HepG2 (cell line): ENCODE data around the gene GPR62. TPM values are rescaled to one million over a fixed set of nuclear protein-coding genes. Genes with fewer than 3 reads are reported as not detected.

Source experiments
- ATAC-seq: fragments of 200-7000 bp; cut with Tn5 transposase; 3 replicates; pipeline ENCODE4 v1.9.1; 2020; ENCODE audit warnings: mild to moderate bottlenecking, moderate library complexity
- BruUV-seq: library from RNA; stranded (reverse); fragments of 400-500 nt; replicated peaks from 2 replicates; lab custom pipeline; 2021; lab: Mats Ljungman, UMichigan
- CTCF ChIA-PET: fragments of 300-600 bp; formaldehyde crosslinking; extraction: SDS; loops from one replicate; lab custom pipeline; 2021; ENCODE audit warnings: low total read pairs, inconsistent platforms, low intra/inter-chr PET ratio; lab: Yijun Ruan, JAX
- POLR2A ChIA-PET: fragments of 350-600 bp; sonication (Branson Sonifier 250); formaldehyde crosslinking; loops from one replicate; lab custom pipeline; 2020; ENCODE audit warnings: antibody characterized with exemption, inconsistent platforms; lab: Yijun Ruan, JAX
- DNase-seq: peaks from one replicate; pipeline ENCODE4 v3.0.0-alpha.2; 2015; ENCODE audit warnings: low spot score
- FAIRE-seq: peaks from 3 replicates; lab custom pipeline; 2011; peaks lifted over from hg19 to GRCh38; lab: Jason Lieb, UNC
- H2AFZ ChIP-seq: one replicate; pipeline ENCODE4 v1.6.1; 2011; ENCODE audit warnings: low read length, inconsistent platforms
- H3K27ac ChIP-seq: fragments of 300-600 bp; 3 replicates; pipeline ENCODE4 v1.8.0; 2011; ENCODE audit warnings: mixed run types, mild to moderate bottlenecking, mixed read lengths, low read length, inconsistent platforms; ENCODE audit not compliant: insufficient read depth; ENCODE audit errors: extremely low read length
- H3K27me3 ChIP-seq, 2 experiments: fragments of 200-600 bp in 1 of 2; 2 replicates in 1 of 2; 3 replicates in 1 of 2; pipeline versions ENCODE4 v1.6.0 to v1.8.0; 2011; ENCODE audit warnings: low read length in 2 of 2, mild to moderate bottlenecking in 2 of 2, moderate library complexity in 2 of 2, inconsistent platforms in 1 of 2; ENCODE audit not compliant: insufficient read depth in 2 of 2, control insufficient read depth in 1 of 2
- H3K36me3 ChIP-seq, 2 experiments: fragments of 200-600 bp in 1 of 2; replicated peaks in 1 of 2; 2 replicates in 1 of 2; 3 replicates in 1 of 2; pipeline versions ENCODE4 v1.5.1 to v1.8.0; 2011; ENCODE audit warnings: low read length in 2 of 2, inconsistent platforms in 1 of 2; ENCODE audit not compliant: insufficient read depth in 2 of 2, control insufficient read depth in 1 of 2
- H3K4me1 ChIP-seq: 2 replicates; pipeline ENCODE4 v1.5.1; 2012; ENCODE audit warnings: low read length, inconsistent platforms; ENCODE audit not compliant: insufficient read depth
- H3K4me2 ChIP-seq: 2 replicates; pipeline ENCODE4 v1.6.0; 2011; ENCODE audit warnings: low read depth, low read length, inconsistent platforms
- H3K4me3 ChIP-seq, 3 experiments: fragments of 200-600 bp in 1 of 3; sonication (generic), shearing (Covaris generic) in 1 of 3; replicated peaks in 1 of 3; 2 replicates each; pipeline ENCODE4 v1.5.1; 2011 to 2016; ENCODE audit warnings: low read length in 3 of 3, inconsistent platforms in 2 of 3, low read depth in 2 of 3, mild to moderate bottlenecking in 2 of 3, control low read depth in 1 of 3, mixed read lengths in 1 of 3; ENCODE audit not compliant: insufficient read depth in 1 of 3
- H3K79me2 ChIP-seq: one replicate; pipeline ENCODE4 v1.6.1; 2011; ENCODE audit warnings: low read length, inconsistent platforms; ENCODE audit not compliant: insufficient read depth
- H3K9ac ChIP-seq: 2 replicates; pipeline ENCODE4 v1.6.0; 2011; ENCODE audit warnings: mild to moderate bottlenecking, low read depth, low read length, inconsistent platforms; ENCODE audit not compliant: insufficient read depth
- H3K9me3 ChIP-seq: 2 replicates; pipeline ENCODE4 v1.5.1; 2012; ENCODE audit warnings: mild to moderate bottlenecking, low read length
- H4K20me1 ChIP-seq: 2 replicates; pipeline ENCODE4 v1.6.0; 2011; ENCODE audit warnings: inconsistent platforms, mild to moderate bottlenecking, low read length, moderate library complexity; ENCODE audit not compliant: insufficient read depth
- FOSL2 ChIP-seq: sonication (generic); formaldehyde crosslinking; IDR thresholded peaks from 2 replicates; pipeline ENCODE4 v1.4.0; 2020; ENCODE audit warnings: missing genetic modification reagents
- HNF1B ChIP-seq: sonication (generic); formaldehyde crosslinking; IDR thresholded peaks from 2 replicates; pipeline ENCODE4 v1.5.1; 2020; ENCODE audit warnings: mild to moderate bottlenecking, moderate library complexity, missing genetic modification reagents
- LCORL ChIP-seq, 2 experiments: fragments of 450-650 bp in 1 of 2; sonication (generic) in 1 of 2; formaldehyde crosslinking in 1 of 2; IDR thresholded peaks; 2 replicates each; pipeline versions ENCODE4 v1.5.0 to v1.6.1; 2017 to 2020; ENCODE audit warnings: antibody characterized with exemption in 1 of 2, missing genetic modification reagents in 1 of 2
- MAX ChIP-seq: IDR thresholded peaks from 2 replicates; pipeline ENCODE4 v1.6.1; 2012; ENCODE audit warnings: inconsistent platforms
- ZBTB46 ChIP-seq: sonication (generic); formaldehyde crosslinking; IDR thresholded peaks from 2 replicates; pipeline ENCODE4 v1.4.0; 2020; ENCODE audit warnings: mild to moderate bottlenecking, missing genetic modification reagents, borderline replicate concordance
- ZMYM2 ChIP-seq: sonication (generic); formaldehyde crosslinking; IDR thresholded peaks from 2 replicates; pipeline ENCODE4 v1.8.0; 2022; ENCODE audit warnings: mild to moderate bottlenecking, missing genetic modification reagents
- ZNF468 ChIP-seq: sonication (generic); formaldehyde crosslinking; IDR thresholded peaks from 2 replicates; pipeline ENCODE4 v1.8.0; 2022; ENCODE audit warnings: mild to moderate bottlenecking, moderate library complexity, missing genetic modification reagents
- ZNF850 ChIP-seq: sonication (generic); formaldehyde crosslinking; conservative IDR thresholded peaks from 2 replicates; pipeline ENCODE4 v1.9.0; 2021; ENCODE audit warnings: mild to moderate bottlenecking, missing genetic modification reagents
- WGBS: methylation state at CpG from one replicate; pipeline ENCODE4 v1.1.6; 2017; ENCODE audit warnings: low lambda C conversion rate; 5-methylcytosine and 5-hydroxymethylcytosine counted together
- in situ Hi-C: cut with HindIII; loops from 2 replicates; pipeline ENCODE4 v1.10.0; 2017; ENCODE audit warnings: low pct_unique_long_range_greater_than_20kb; ENCODE audit not compliant: extremely low pct_ligation_motif_present
- intact Hi-C: fragments of 100-400 bp; cut with micrococcal nuclease; formaldehyde crosslinking; loops from one replicate; pipeline ENCODE4 v1.10.0; 2022; ENCODE audit not compliant: unreplicated experiment
- polyA plus RNA-seq, 8 experiments: library from polyadenylated mRNA; depleted of rRNA in 3 of 8; stranded (reverse) in 7 of 8; unstranded in 1 of 8; fragments of >200 nt; fragmentation: Illumina TruSeq in 4 of 8; extraction: Trizol in 4 of 8; gene quantifications; 2 replicates each; pipeline versions ENCODE4 v1.2.1 to v1.2.3, GENCODE V29; 2011 to 2016; ENCODE audit warnings: low read depth in 4 of 8, missing spikeins in 1 of 8, mixed read lengths in 1 of 8; ENCODE audit not compliant: insufficient read depth in 1 of 8
- total RNA-seq, 5 experiments: library from RNA; depleted of rRNA; stranded (reverse); fragments of >200 nt; fragmentation: Illumina TruSeq; extraction: Trizol; gene quantifications; 2 replicates each; pipeline ENCODE4 v1.2.3, GENCODE V29; 2016; ENCODE audit warnings: low read depth in 1 of 5
- TF ChIP-seq, protein P1 (sequence below): sonication (generic); formaldehyde crosslinking; IDR thresholded peaks from 2 replicates; pipeline ENCODE4 v1.4.0; 2020; ENCODE audit warnings: missing genetic modification reagents

GPR62 gene
- total and polyA plus RNA-seq, 2 of the 13 experiments (the other 11 are each of a cell fraction or from before 2014, with no cell fraction given), result not detected

- Histone ChIP-seq H3K79me2 (no peaks in the 10 kb centered on the region), H4K20me1 (no peaks in the 10 kb centered on the region), H3K4me3 (no peak overlapping the region), H3K27me3 (peaks cover 0 to 45% of the 10 kb centered on the region in 2 experiments; a peak in 3 of 5 replicates), H2AFZ (no peak overlapping the region), H3K4me1 (peaks cover 47% of the 10 kb centered on the region), H3K36me3 (no peaks in the 10 kb centered on the region), H3K27ac (no peak overlapping the region), H3K9ac (no peak overlapping the region), H3K4me2 (no peak overlapping the region), H3K9me3 (no peaks in the 10 kb centered on the region)
- ChIA-PET CTCF (interaction anchor here (1.1 to 9.0 kb wide), 4 partner anchors 50 to 141 kb away, joined by 3 to 110 read pairs (median 38); partner anchors contain the start of gene DUSP7), POLR2A (interaction anchor here (1.7 kb wide), 1 partner anchor 152 kb away, joined by 4 read pairs; the partner anchor contains the start of gene POC1A)
- in situ Hi-C loops (loop anchor here (5.0 kb wide), 2 partner anchors 40 to 140 kb away; no protein-coding TSS in a partner anchor), intact Hi-C loops (no loop called here)
- ATAC-seq, result no peak
- TF ChIP-seq MAX (no peak), ZNF850 (CRISPR knock-in tag) (no peak), HNF1B (CRISPR knock-in tag) (no peak), FOSL2 (CRISPR knock-in tag) (no peak), ZNF468 (CRISPR knock-in tag) (no peak), ZBTB46 (no peak), LCORL (IDR thresholded peaks at IDR 0.05) (no peak), LCORL (CRISPR knock-in tag; IDR thresholded peaks at IDR 0.05) (no peak), ZMYM2 (CRISPR knock-in tag) (no peak)
- TF ChIP-seq, protein P1, sequence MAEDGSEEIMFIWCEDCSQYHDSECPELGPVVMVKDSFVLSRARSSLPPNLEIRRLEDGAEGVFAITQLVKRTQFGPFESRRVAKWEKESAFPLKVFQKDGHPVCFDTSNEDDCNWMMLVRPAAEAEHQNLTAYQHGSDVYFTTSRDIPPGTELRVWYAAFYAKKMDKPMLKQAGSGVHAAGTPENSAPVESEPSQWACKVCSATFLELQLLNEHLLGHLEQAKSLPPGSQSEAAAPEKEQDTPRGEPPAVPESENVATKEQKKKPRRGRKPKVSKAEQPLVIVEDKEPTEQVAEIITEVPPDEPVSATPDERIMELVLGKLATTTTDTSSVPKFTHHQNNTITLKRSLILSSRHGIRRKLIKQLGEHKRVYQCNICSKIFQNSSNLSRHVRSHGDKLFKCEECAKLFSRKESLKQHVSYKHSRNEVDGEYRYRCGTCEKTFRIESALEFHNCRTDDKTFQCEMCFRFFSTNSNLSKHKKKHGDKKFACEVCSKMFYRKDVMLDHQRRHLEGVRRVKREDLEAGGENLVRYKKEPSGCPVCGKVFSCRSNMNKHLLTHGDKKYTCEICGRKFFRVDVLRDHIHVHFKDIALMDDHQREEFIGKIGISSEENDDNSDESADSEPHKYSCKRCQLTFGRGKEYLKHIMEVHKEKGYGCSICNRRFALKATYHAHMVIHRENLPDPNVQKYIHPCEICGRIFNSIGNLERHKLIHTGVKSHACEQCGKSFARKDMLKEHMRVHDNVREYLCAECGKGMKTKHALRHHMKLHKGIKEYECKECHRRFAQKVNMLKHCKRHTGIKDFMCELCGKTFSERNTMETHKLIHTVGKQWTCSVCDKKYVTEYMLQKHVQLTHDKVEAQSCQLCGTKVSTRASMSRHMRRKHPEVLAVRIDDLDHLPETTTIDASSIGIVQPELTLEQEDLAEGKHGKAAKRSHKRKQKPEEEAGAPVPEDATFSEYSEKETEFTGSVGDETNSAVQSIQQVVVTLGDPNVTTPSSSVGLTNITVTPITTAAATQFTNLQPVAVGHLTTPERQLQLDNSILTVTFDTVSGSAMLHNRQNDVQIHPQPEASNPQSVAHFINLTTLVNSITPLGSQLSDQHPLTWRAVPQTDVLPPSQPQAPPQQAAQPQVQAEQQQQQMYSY (CRISPR knock-in tag), result no peak
- 10% methylated on average over 6 of the region's 6 CpGs for WGBS
- no TSS peak for BruUV-seq
- no peak for DNase-seq
- FAIRE-seq, result no peak
Measured at GRCh38 chr3:52002748-52003147, 47.6 kb downstream of the GPR62 start.
